HG03565 (cell line): Measurements from ENCODE around the gene MSH3.
"Not testable (repeated sequence)": the region's sequence is repeated elsewhere in the genome, so short reads cannot be mapped to it uniquely, and the experiment has no call there.

Experiments
- ATAC-seq: cut with Tn5 transposase; IDR thresholded peaks from one replicate; pipeline ENCODE4 v1.9.1; 2021; ENCODE audit warnings: mild to moderate bottlenecking, moderate library complexity; ENCODE audit not compliant: unreplicated experiment

The MSH3 gene

DNA sequence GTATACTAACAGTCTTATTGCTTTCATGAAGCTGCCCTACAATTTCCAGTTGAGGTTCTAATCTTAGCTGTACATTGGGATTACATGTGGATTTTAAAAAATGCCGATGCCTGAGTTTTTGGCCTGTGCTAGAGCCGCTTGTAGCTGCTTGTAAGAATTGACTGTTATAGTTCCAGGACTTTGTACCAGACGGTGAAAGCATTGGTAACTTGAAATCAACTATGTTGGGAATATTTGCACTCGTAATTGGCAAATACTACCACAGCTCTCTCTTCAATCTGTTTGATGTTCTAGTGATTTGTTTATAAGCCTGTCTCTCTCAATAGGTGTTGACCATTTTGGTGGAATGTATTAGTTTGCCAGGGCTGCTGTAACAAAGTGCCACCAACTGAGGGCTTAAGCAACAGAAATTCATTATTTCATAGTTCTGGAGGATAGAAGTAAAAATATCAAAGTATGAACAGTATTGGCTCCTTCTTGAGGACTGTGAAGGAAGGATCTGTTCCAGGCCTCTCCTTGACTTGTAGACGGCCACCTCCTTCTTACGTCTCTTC is 50.8 kb downstream of the MSH3 start:
- no peak for ATAC-seq

DNA sequence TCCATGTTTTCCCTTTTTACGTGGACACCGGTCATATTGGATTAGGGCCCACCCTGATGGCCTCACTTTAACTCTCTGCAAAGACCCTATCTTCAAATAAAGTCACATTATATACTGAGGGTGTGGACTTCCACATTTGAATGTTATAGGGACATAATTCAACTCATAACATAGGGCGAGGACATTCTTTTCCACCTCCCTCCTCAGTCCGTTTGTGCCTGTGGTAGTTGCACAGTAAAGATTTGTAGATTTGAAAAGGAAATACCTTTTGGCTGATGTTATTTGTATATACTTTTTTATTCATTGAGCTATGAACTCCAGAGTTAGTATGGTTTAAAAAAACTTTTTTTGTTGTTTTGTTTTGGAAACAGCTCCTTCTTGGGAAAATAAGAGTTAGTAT is 51.3 kb downstream of the MSH3 start:
- ATAC-seq: no peak

DNA sequence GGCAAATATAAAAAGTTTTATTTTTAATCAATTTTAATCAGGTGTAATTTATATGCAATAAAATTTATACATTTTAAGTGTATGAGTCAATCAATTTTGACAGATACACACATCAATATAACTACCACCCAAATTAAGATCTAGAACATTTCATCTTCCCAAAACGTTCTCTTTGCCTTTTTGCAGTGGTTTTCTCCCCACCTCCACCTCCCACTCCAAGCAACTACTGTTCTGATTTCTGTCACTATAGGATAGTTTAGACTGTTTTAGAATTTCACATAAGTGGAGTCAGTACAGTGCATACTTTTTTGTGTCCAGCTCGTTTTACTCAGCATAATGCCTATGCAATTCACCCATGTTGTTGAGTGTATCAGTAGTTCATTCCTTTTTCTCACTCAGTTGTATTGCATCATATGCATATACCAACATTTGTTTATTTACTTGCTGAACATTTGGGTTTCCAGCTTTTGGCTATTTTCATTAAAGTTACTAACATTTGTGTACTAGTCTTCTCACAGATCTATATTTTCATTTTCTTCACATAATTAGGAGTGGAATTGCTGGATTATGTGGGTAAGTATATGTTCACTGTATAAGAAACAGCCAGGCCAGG is 52.5 kb downstream of the MSH3 start:
- no peak for ATAC-seq

DNA sequence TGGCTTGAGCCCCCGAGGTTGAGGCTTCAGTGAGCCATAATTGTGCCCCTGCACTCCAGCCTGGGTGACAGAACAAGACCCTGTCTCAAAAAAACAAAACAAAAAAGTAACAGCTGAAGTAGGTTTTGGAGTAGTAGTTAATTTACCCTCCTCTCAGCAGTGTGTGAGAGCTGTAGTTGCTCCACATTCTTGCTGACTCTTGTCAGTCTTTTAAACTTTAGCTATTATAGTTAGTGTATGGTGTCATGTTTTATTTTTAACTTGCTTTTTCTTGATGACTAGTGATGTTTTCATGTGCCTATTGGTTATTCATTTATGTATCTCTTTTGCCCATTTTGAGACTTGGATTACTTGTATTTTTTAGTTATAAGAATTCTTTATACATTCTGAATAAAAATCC is 53.2 kb downstream of the MSH3 start:
- ATAC-seq: no peak

DNA sequence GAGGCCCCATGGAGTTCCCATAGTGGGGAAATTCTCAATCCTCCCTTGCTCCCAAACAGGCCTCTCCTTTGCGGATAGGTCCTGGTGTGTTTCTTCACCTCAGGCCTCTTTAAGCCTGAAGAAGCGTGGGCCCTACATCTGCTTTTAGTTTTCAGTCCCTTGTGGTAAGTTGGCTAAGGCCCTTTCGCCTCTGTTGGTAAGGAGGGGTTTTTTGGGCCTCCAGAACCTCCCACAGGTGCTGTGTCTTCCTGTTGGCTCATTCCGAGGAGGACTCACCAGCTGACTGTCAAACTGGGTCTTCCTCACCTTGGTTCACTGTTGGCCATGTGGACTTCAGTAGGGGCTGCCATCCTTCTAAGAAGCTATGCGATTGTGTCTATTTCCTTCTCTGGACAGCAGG is 56.8 kb downstream of the MSH3 start:
- no peak for ATAC-seq

DNA sequence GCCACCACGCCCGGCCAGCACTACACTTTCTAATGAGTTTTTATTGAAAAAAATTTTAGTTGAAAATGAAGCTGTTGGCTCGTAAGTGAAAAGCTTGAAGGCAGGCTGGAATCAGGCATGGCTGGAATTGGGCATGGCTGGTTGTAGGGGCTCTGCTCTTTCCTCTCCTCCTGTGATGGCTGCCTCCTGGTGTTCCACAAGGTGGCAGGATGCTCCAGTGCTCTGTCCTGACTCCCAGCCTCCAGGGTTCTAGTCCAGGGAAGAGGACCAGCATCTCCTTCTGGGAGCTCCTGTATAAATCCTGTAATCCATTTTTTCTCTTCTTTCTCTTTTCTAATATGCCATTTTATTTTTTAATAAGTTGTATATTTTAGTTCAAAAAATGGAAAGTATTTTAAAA is 57.5 kb downstream of the MSH3 start:
- ATAC-seq: no peak

DNA sequence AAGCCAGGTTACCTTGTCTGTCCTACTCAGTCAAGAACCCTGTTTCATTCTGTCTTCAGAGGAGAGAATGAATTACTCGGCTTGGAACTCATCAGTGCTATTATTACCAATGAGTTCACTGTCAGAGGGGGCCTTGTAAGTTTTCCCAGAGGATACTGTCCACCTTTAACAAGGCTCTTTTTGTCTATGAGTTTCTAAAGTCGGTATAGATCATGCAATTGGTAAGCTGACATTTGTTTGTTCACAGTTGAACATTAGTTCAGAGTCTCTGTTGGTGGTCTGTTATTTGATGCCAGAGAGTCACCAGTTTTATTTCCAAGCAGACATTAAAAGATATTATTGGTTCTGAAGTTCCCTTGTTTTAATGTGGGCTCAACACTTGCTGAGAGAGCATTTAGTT is 58.5 kb downstream of the MSH3 start:
- ATAC-seq: no peak

DNA sequence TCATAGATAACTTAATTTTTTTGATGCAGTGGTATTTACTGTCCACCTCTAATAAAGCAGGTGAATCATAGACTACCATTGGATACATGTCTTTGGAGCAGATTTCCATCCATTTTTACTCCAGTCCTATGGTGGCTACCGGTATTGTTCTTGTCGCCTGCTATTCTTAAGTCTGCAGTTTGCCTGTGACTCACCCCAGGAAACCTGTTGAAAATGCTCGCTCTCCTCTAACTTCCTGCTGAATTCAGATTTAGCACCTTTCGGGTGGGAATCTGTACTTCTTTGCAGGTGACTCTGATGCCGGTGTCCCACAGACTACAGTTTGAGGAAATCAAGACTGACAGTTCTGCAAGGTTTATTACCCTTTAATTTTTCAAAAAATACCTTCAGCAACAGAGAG is 59.2 kb downstream of the MSH3 start:
- no peak for ATAC-seq

DNA sequence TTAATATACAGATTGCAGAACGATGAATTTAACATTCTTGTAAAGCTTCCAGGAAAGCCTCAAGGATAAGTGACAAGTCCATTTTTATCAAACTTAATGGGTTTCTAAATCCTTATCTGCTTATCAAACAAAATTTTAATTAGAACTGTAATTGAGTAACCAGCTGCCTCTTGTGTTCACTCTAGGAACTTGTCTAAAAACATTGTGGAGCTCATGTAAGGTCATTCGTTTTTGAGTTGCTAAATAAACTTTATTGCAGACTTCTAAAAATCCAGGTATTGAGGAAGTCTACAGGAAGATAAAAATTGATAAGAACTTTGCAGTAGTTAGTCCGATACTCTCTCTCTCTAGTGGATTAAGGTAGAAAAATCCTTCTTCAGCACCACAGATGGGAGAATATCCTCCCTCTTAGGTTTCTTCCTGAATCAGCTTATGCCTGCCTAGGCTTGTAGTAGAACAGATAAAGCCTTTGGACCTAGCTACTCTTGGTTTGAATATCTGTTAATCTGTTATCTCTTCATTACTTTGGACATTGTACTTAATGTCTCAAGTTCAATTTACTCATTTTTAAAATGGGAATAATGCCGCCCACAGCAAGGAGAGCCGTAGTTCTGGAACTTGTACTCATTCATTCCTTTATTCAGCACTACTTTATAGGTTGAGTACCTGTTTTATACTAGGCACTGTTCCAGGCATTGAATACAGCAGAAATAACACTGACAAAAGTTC is 60.3 kb downstream of the MSH3 start:
- no peak for ATAC-seq

DNA sequence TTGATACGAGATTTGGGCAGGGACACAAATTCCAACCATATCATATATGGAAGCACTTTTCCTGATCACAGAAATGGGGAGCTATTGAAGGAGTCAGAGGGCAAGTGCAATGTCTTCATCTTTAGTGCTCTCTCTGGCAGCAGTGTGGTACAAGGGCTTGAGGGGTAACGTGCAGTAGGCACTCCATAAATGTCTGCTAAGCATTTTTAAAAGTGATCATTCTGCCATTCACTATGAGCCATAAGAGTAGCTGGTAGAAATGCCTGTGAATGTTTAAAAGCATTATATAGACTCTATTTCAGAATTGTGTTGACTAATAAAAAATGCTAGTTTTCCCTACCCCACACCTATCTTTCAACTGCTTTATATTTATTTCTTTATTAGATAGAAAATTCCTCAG is 61.4 kb downstream of the MSH3 start:
- no peak for ATAC-seq

DNA sequence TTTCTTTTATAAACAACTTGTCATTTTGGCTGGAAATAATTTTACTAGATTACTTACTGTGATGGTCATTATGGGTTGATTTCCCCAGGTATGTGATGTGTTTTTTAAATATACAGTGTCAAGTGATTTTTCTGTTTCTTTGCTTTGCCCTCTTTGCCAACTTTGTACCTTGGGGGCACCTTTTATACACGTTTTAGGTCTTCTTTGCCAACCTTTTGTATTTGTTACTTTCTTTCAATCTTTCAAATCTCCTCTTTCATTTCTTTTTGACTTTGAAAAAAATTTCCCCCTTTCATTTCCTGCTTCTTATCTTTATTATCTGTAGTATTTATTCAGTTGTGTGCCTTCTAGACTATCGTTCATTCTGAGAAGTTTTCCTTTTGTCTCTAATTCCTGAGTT is 65.7 kb downstream of the MSH3 start:
- ATAC-seq: no peak

DNA sequence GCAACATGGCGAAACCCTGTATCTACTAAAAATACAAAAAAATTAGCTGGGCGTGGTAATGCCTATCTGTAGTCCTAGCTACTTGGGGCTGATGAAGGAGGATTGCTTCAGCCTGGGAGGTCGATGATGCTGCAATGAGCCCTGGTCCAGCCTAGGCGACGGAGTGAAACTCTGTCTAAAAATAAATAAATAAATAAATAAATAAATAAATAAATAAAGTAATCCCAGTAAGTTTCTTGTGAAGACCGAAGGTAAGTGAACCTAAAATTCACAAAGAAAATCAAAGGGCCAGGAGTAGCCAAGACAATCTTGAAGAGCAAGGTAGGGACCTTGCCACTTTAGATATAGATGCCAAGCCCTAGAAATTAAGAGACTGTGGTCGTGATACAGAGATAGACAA is 68.5 kb downstream of the MSH3 start:
- ATAC-seq: no peak

DNA sequence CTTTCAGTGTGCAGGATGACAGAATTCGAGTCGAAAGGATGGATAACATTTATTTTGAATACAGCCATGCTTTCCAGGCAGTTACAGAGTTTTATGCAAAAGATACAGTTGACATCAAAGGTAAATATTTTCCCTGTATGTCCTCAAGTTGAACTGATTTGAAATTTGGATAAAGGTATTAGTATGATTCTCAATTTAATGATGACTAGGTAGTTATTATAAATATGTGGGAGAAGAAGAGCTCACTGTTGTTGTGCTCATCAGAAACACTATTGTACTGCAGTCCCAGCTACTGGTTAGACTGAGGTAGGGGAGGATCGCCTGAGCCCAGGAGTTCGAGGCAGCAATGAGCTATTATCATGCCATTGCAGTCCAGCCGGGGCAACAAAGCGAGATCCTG is 71.0 kb downstream of the MSH3 start:
- ATAC-seq: no peak

DNA sequence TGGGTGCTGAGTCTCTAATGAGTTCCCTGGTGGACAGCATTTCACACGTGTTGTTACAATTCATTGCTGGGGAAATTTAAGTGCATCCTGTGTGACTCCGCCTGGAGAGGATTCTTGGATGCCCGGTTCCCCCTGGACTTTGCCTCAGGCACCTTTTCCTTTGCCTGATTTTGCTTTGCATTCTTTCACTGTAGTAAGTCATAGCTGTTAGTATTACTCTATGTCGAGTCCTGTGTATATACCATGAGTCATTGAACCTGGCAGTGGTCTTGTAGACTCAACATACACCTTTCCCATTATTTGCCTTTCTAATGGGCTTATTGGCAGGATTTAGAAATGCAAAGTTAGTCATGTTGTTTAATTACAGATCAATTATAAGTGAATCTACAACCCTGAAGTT is 82.3 kb downstream of the MSH3 start:
- no peak for ATAC-seq

DNA sequence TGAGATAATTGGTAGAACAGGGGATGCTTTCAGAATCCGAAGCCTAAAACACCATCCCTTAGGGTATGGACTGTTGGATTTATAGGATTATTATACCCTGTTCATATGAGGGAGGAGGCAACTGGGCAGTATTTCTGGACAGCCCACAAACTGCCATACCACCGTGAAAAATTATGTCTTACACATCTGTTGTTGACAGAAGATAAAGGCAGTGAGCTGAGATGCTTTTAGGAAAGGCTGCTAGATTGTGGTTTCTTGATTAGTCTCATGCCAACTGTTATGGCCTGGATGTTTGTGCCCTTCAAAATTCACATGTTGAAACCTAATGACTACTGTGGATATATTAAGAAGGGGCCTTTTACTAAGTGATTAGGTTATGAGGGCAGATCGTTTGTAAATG is 84.0 kb downstream of the MSH3 start:
- no peak for ATAC-seq

DNA sequence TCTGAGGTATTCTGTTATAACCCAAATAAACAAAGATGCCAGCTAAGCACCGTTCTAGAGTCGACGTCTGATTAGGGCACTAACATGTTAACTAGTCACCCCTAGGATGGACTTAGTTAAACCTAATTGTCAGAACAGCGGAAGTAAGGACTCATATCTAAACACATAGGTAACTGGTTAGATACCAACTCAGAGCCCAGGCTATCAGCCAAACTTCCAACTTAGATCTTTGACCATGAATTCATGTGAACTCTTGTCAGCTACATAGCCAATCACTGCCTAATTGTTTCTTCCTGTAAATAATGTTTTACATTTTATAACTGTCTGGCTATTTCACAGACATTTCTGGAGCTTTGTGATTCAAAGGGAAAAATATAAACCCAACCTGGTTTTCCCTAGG is 84.6 kb downstream of the MSH3 start:
- ATAC-seq: no peak

DNA sequence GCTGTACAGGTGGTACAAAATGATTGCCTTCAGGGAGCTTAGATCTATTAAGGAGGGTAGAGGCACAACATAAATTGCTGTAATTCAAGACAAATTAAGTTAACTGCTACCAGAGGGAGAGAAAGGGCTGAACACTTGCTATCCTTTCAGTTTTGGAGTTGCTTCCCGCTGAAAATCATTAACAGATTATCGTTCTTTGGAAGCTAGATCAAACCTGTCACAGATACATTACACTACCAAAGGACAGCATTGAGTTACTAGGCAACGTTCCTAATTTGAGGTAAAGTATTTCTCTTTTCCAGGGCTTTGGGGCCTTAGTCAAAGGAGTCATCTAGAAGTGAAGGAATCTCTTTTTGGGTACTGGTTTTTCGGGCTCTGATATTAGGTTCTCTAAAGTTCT is 85.0 kb downstream of the MSH3 start:
- no peak for ATAC-seq

DNA sequence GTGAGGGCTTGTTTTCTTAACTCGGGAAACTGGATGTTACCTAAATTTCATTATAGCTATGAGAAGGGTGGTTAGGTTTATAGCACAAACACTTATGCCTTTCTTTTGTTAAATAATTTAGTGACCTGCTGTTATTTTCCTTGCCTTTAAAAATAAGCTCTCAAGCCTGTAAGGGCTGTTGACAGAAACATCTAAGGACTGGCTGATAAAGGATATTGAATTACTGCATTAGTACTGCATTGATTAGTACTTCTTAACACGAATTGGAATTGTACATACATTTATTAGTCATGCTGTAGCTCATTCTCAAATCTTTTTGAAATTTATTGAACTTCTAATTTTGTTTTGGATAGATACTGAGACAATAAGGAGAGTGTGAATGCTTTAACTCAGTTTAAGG is 85.4 kb downstream of the MSH3 start:
- no peak for ATAC-seq

DNA sequence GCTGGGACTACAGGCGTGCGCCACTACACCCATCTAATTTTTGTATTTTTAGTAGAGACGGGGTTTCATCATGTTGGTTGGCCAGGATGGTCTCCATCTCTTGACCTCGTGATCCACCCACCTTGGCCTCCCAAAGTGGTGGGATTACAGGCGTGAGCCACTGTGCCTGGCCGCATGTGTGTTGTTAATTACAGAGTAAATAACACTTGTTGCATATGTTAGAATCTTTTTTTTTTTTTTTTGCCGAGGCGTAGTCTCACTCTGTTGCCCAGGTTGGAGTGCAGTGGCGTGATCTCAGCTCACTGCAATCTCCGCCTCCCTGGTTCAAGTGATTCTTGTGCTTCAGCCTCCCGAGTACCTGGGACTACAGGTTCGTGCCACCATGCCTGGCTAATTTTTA is 86.0 kb downstream of the MSH3 start:
- ATAC-seq: not testable (repeated sequence)

DNA sequence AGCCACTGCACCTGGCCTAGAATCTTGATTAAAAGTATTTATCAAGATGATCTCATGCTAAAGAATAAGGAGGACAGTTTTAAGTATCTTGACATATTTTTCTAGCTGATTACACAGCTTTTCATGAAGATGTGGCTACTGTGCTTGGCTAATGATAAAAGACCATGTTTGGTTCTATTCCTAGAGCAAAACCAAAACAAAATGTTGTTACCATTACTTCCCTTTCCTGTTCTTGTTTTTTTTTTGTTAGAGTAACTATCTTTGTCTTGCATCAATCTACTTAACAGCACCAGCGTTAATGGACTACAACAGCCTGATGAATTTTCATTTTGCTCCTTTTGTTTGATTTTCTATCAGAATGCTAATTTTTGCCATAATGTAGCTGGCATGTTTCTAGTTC is 86.5 kb downstream of the MSH3 start:
- no peak for ATAC-seq

DNA sequence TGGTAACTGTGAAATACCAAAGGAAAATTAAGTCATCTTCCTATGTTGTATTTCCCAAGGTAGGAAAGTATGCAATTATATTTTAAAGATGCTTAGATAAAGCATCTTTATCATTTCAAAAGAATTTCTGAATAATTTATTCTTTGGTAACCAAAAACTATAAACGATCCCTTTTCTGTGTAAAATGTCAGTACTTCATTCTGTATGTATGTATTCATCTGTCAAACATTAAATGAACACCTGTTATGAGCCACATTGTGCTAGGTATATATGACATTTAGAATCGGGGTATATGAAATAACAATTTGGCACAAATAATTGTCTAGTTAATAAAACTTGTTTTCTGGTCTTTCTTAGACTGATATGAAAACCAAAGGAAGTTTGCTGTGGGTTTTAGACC is 89.7 kb downstream of the MSH3 start:
- ATAC-seq: no peak

DNA sequence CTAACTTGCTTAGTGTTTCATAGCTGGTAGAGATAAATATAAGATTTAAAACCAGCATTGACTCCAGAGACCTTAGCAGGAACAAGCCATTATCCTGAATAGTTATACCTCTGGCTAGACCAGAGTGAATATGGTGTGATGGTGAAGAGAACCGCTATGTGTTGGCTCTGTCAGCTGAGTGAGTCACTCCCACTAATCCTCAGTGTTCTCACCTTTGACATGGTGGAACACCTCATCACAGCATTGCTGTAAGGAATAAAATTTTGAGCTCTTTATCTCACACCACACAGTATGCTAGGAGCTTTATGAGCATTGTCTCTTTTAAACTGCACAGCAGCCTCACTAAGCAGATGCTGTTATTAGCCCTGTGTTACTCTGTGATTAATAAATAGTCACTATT is 91.0 kb downstream of the MSH3 start:
- no peak for ATAC-seq

DNA sequence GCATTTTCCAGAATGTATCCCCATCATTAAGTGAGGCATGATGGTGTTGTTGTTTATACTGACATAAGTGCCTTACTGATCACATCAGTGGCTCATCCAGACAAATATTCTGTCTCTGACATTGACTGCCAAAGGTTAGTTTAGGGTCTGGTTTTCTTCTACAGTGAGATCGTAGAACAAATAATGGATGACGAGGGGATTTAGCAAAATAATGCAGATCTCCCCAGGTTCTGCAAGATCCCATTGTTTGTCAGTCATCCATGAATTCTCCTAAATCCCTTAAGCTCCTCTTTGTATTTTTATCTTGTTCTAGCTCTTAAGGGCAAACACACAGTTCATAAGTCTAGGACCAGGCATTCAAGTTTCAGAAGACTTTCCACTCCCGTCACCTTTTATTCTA is 93.5 kb downstream of the MSH3 start:
- no peak for ATAC-seq
